HG02610 (cell line): Measurements from ENCODE around the gene SDHAF3.

Experiments used
- ATAC-seq: cut with Tn5 transposase; IDR thresholded peaks from one replicate; pipeline ENCODE4 v1.9.1; 2021; ENCODE audit warnings: mild to moderate bottlenecking, moderate library complexity; ENCODE audit not compliant: unreplicated experiment

Gene SDHAF3

DNA sequence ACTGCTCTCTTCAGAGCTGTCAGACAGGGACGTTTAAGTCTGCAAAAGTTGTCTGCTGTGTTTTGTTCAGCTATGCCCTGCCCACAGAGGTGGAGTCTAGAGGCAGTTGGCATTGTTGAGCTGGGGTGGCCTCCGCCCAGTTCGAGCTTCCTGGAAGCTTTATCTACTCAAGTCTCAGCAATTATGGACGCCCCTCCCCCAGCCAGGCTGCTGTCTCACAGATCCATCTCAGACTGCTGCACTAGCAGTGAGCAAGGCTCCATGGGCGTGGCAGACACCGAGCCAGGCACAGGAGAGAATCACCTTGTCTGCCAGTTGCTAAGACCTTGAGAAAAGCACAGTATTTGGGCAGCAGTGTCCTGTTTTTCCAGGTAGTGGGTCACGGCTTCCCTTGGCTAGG lies 98.1 kb downstream of the SDHAF3 start:
- ATAC-seq = no peak

- no peak for ATAC-seq
Measured at GRCh38 chr7:97218767-97219166, 101.3 kb downstream of the SDHAF3 start.

GRCh38 chr7:97219237-97219636 lies 101.7 kb downstream of the SDHAF3 start:
- ATAC-seq = no peak

DNA sequence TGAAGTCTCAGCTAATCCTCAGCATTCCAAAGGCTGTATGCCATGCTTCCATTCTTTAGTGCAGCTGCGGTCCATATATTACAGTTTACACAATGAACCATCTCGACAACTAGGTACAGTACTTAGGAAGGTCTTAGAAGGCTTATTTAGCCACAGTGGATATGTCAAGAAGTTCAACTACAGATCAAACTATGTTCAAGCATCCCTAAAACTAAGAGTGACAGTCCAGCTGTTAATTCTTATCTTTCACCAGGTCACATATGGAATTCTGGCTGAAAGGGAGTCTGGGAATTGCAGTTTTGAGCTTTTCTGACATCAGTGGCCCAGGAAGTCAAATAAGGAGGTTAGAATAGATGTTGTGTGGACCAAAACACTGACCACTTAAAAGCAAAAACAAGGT lies 106.8 kb downstream of the SDHAF3 start:
- ATAC-seq = no peak

GRCh38 chr7:97226541-97226940 lies 109.0 kb downstream of the SDHAF3 start:
- ATAC-seq = no peak
